Neural cell (in vitro differentiated cells): ENCODE data around the gene GARIN3. TPM values are rescaled to one million over a fixed set of nuclear protein-coding genes. Genes with fewer than 3 reads are reported as not detected.
"Not testable (repeated sequence)": the region's sequence is repeated elsewhere in the genome, so short reads cannot be mapped to it uniquely, and the experiment has no call there.

Experiments used
- H2AFZ ChIP-seq: fragments of 200-600, 300-800 bp; sonication (generic), shearing (Covaris generic); 2 replicates; pipeline ENCODE4 v1.6.0; 2014; ENCODE audit warnings: low read depth, mild to moderate bottlenecking, antibody characterized with exemption, low read length, moderate library complexity
- H3F3A ChIP-seq: fragments of 200-600 bp; shearing (Covaris generic); 2 replicates; pipeline ENCODE4 v1.6.1; 2016; ENCODE audit warnings: mild to moderate bottlenecking, moderate library complexity, mixed read lengths, antibody characterized with exemption, low read length; ENCODE audit not compliant: insufficient read depth, poor library complexity, severe bottlenecking
- H3K27ac ChIP-seq: fragments of 200-600, 300-800 bp; sonication (generic), shearing (Covaris generic); 2 replicates; pipeline ENCODE4 v1.5.1; 2014; ENCODE audit warnings: mild to moderate bottlenecking, low read length, moderate library complexity
- H3K27me3 ChIP-seq: fragments of 300-800, 200-600 bp; sonication (generic), shearing (Covaris generic); 2 replicates; pipeline ENCODE4 v1.6.0; 2014; ENCODE audit warnings: mild to moderate bottlenecking, low read depth, low read length, moderate library complexity; ENCODE audit not compliant: insufficient read depth
- H3K36me3 ChIP-seq: fragments of 300-800, 200-600 bp; sonication (generic), shearing (Covaris generic); 2 replicates; pipeline ENCODE4 v1.5.1; 2014; ENCODE audit warnings: mild to moderate bottlenecking, antibody characterized with exemption, low read length, moderate library complexity; ENCODE audit not compliant: insufficient read depth
- H3K4me2 ChIP-seq: fragments of 300-800, 200-600 bp; sonication (generic), shearing (Covaris generic); 2 replicates; pipeline ENCODE4 v1.6.0; 2014; ENCODE audit warnings: mild to moderate bottlenecking, low read length
- H3K4me3 ChIP-seq: fragments of 300-800, 200-600 bp; sonication (generic), shearing (Covaris generic); 2 replicates; pipeline ENCODE4 v1.5.1; 2014; ENCODE audit warnings: mild to moderate bottlenecking, low read length, moderate library complexity
- H3K79me2 ChIP-seq: fragments of 200-600 bp; shearing (Covaris generic); replicated peaks from 2 replicates; pipeline ENCODE4 v1.6.0; 2014; ENCODE audit warnings: mild to moderate bottlenecking, low read length, moderate library complexity; ENCODE audit not compliant: insufficient read depth
- H3K9ac ChIP-seq: fragments of 300-800, 200-600 bp; sonication (generic), shearing (Covaris generic); 2 replicates; pipeline ENCODE4 v1.6.1; 2016; ENCODE audit warnings: mild to moderate bottlenecking, low read length, mixed read lengths
- H3K9me2 ChIP-seq: fragments of 200-600 bp; shearing (Covaris generic); 2 replicates; pipeline ENCODE4 v1.6.1; 2016; ENCODE audit warnings: mild to moderate bottlenecking, low read length, mixed read lengths; ENCODE audit not compliant: insufficient read depth
- H3K9me3 ChIP-seq: fragments of 200-600, 300-800 bp; sonication (generic), shearing (Covaris generic); 2 replicates; pipeline ENCODE4 v1.6.1; 2016; ENCODE audit warnings: mild to moderate bottlenecking, mixed run types, low read length, moderate library complexity, mixed read lengths
- H4K20me1 ChIP-seq: fragments of 200-600 bp; shearing (Covaris generic); 2 replicates; pipeline ENCODE4 v1.6.1; 2016; ENCODE audit warnings: mild to moderate bottlenecking, mixed run types; ENCODE audit not compliant: insufficient read depth
- CTCF ChIP-seq: fragments of 450-650 bp; IDR thresholded peaks from 2 replicates; pipeline ENCODE4 v1.5.1; 2014; ENCODE audit warnings: antibody characterized with exemption, mild to moderate bottlenecking, moderate library complexity; ENCODE audit not compliant: poor library complexity, severe bottlenecking
- EP300 ChIP-seq: fragments of 450-650 bp; conservative IDR thresholded peaks from 2 replicates; pipeline ENCODE4 v1.6.1; 2014; ENCODE audit warnings: antibody characterized with exemption, mild to moderate bottlenecking, moderate library complexity; ENCODE audit not compliant: poor library complexity, severe bottlenecking
- EZH2 ChIP-seq: fragments of 200-600, 300-800 bp; shearing (Covaris generic), sonication (generic); IDR thresholded peaks from 2 replicates; pipeline ENCODE4 v1.6.1; 2014; ENCODE audit warnings: antibody characterized with exemption, low read length, borderline replicate concordance, mild to moderate bottlenecking; ENCODE audit not compliant: insufficient read depth, poor library complexity, severe bottlenecking
- MXI1 ChIP-seq: fragments of 450-650 bp; conservative IDR thresholded peaks from 2 replicates; pipeline ENCODE4 v1.6.1; 2014; ENCODE audit warnings: antibody characterized with exemption, mild to moderate bottlenecking; ENCODE audit not compliant: poor library complexity, severe bottlenecking
- POLR2AphosphoS5 ChIP-seq: IDR thresholded peaks from 2 replicates; pipeline ENCODE4 v1.6.1; 2012
- RAD21 ChIP-seq: fragments of 450-650 bp; conservative IDR thresholded peaks from 2 replicates; pipeline ENCODE4 v1.6.1; 2014; ENCODE audit warnings: antibody characterized with exemption, mild to moderate bottlenecking, moderate library complexity
- SMC3 ChIP-seq: fragments of 450-650 bp; conservative IDR thresholded peaks from 2 replicates; pipeline ENCODE4 v1.6.1; 2014; ENCODE audit warnings: antibody characterized with exemption, mild to moderate bottlenecking, moderate library complexity; ENCODE audit not compliant: poor library complexity
- TAF1 ChIP-seq: IDR thresholded peaks from 2 replicates; pipeline ENCODE4 v1.6.1; 2012; ENCODE audit warnings: low read depth
- polyA plus RNA-seq: library from polyadenylated mRNA; depleted of rRNA; stranded (reverse); fragments of >200 nt; gene quantifications from 2 replicates; pipeline ENCODE4 v1.2.3, GENCODE V29; 2014
- TF ChIP-seq, protein P1 (sequence below): IDR thresholded peaks from 2 replicates; pipeline ENCODE4 v1.6.1; 2012; ENCODE audit warnings: borderline replicate concordance

Gene GARIN3
- polyA plus RNA-seq, 1 donor from 2014 or later: not detected

GRCh38 chr5:157212307-157212706, 46.2 kb upstream of the GARIN3 start:
- Histone ChIP-seq H3K79me2 (no peaks in the 10 kb centered on the region), H3K9me3 (no peaks in the 10 kb centered on the region), H3K4me2 (no peak overlapping the region), H3K36me3 (no peaks in the 10 kb centered on the region), H3K9me2 (no peaks in the 10 kb centered on the region), H2AFZ (no peak overlapping the region), H4K20me1 (no peaks in the 10 kb centered on the region), H3K27ac (no peak overlapping the region), H3K27me3 (no peaks in the 10 kb centered on the region), H3K4me3 (no peak overlapping the region), H3K9ac (no peak overlapping the region), H3F3A (no peaks in the 10 kb centered on the region)
- no peak for TF ChIP-seq POLR2AphosphoS5
- TF ChIP-seq RAD21: no peak
- TF ChIP-seq TAF1: no peak
- no peak for TF ChIP-seq EP300
- TF ChIP-seq, protein P1, sequence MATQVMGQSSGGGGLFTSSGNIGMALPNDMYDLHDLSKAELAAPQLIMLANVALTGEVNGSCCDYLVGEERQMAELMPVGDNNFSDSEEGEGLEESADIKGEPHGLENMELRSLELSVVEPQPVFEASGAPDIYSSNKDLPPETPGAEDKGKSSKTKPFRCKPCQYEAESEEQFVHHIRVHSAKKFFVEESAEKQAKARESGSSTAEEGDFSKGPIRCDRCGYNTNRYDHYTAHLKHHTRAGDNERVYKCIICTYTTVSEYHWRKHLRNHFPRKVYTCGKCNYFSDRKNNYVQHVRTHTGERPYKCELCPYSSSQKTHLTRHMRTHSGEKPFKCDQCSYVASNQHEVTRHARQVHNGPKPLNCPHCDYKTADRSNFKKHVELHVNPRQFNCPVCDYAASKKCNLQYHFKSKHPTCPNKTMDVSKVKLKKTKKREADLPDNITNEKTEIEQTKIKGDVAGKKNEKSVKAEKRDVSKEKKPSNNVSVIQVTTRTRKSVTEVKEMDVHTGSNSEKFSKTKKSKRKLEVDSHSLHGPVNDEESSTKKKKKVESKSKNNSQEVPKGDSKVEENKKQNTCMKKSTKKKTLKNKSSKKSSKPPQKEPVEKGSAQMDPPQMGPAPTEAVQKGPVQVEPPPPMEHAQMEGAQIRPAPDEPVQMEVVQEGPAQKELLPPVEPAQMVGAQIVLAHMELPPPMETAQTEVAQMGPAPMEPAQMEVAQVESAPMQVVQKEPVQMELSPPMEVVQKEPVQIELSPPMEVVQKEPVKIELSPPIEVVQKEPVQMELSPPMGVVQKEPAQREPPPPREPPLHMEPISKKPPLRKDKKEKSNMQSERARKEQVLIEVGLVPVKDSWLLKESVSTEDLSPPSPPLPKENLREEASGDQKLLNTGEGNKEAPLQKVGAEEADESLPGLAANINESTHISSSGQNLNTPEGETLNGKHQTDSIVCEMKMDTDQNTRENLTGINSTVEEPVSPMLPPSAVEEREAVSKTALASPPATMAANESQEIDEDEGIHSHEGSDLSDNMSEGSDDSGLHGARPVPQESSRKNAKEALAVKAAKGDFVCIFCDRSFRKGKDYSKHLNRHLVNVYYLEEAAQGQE: no peak
- no peak for TF ChIP-seq CTCF
- no peak for TF ChIP-seq EZH2
- no peak for TF ChIP-seq MXI1

DNA sequence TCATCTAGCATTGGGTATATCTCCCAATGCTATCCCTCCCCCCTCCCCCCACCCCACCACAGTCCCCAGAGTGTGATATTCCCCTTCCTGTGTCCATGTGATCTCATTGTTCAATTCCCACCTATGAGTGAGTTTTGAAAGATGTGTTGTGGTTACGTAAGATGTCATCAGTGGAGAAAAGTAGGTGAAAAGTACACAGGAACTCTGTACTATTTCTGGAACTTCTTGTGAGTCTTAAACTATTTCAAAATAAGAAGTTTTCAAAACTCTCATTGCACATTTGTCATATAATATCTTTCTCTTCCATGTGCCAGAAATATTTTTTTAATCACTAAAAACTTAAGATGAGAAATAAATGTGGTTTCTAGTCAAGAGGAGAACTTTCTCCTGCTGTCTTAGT, 44.6 kb upstream of the GARIN3 start:
- H4K20me1 ChIP-seq, H3K9me2 ChIP-seq, H3K4me2 ChIP-seq, H3K9me3 ChIP-seq, H3K36me3 ChIP-seq, H3K4me3 ChIP-seq, H3K79me2 ChIP-seq, H2AFZ ChIP-seq, H3K9ac ChIP-seq, H3K27me3 ChIP-seq, H3K27ac ChIP-seq, H3F3A ChIP-seq: not testable (repeated sequence)

GRCh38 chr5:157205708-157206107, 39.6 kb upstream of the GARIN3 start:
- no peaks in the 10 kb centered on the region for H3K27me3 ChIP-seq
- H3K27ac ChIP-seq: no peak overlapping the region
- no peak overlapping the region for H3K9ac ChIP-seq
- no peaks in the 10 kb centered on the region for H3K9me2 ChIP-seq
- no peaks in the 10 kb centered on the region for H3K9me3 ChIP-seq
- no peak for TF ChIP-seq EZH2
- TF ChIP-seq, protein P1: no peak
- no peak for TF ChIP-seq EP300
- TF ChIP-seq RAD21: no peak
- TF ChIP-seq TAF1: no peak
- no peak for TF ChIP-seq MXI1
- TF ChIP-seq POLR2AphosphoS5: no peak
- TF ChIP-seq CTCF: no peak
- TF ChIP-seq SMC3: no peak
- H3K4me2 ChIP-seq: no peak overlapping the region
- H3K36me3 ChIP-seq: no peaks in the 10 kb centered on the region
- H3K79me2 ChIP-seq: no peaks in the 10 kb centered on the region
- no peak overlapping the region for H3K4me3 ChIP-seq
- H4K20me1 ChIP-seq: no peaks in the 10 kb centered on the region
- H2AFZ ChIP-seq: no peak overlapping the region
- H3F3A ChIP-seq: no peaks in the 10 kb centered on the region
